Forelimb muscle (tissue), 1 donor: Measurements from ENCODE around the gene GRID1. TPM values are rescaled to one million over a fixed set of nuclear protein-coding genes. Genes with fewer than 3 reads are reported as not detected.
"Not testable (repeated sequence)": the region's sequence is repeated elsewhere in the genome, so short reads cannot be mapped to it uniquely, and the experiment has no call there.

ENCODE experiments used
- DNase-seq: peaks from one replicate; pipeline ENCODE4 v3.0.0-alpha.2; 2013; ENCODE audit warnings: low read depth
- polyA plus RNA-seq: library from polyadenylated mRNA; unstranded; fragments of 120-200 nt; gene quantifications from one replicate; pipeline ENCODE4 v1.2.1, GENCODE V29; 2013; ENCODE audit not compliant: insufficient read length

The GRID1 gene
- polyA plus RNA-seq, 1 donor = 3.8 TPM

GRCh38 chr10:86391986-86392722 is 25.6 kb upstream of the GRID1 start:
- DNase-seq = no peak

DNA sequence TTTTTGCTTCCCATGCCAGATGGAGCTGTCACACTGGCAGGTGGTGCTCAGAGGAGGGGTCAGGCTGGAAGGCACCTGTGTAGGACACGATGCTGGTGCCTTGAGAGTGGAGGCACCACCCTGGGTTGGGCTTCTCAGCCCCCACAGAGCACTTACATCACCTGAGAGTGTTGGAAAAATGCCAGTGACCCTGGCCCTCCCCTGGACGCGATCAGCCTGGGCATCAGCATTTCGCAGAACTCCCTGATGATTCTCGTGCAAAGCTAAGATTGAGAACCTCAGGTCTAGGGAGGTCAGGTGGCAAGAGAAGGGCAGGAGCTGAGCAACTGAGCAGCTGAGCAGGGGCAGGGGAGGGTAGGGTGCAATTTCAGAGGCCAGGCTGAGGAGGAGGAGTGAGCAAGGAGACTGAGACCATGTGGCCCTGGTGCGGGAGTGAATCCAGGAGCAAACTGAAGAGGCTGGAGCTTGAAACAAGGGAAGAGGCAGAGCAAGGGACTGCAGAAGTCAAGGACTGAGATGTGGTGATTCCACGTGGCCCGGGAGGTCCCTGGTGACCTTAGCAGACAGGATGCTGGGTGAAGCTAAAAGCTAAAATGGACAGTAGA is 24.7 kb upstream of the GRID1 start:
- DNase-seq = no peak

- no peak for DNase-seq
These were observed 23.9 kb upstream of the GRID1 start for GRCh38 chr10:86390337-86391120.

GRCh38 chr10:86389441-86390193 is 23.0 kb upstream of the GRID1 start:
- DNase-seq = no peak

GRCh38 chr10:86389109-86389440 is 22.5 kb upstream of the GRID1 start:
- DNase-seq = not testable (repeated sequence)

- no peak for DNase-seq
These were observed 21.6 kb upstream of the GRID1 start for GRCh38 chr10:86388119-86388704.

DNA sequence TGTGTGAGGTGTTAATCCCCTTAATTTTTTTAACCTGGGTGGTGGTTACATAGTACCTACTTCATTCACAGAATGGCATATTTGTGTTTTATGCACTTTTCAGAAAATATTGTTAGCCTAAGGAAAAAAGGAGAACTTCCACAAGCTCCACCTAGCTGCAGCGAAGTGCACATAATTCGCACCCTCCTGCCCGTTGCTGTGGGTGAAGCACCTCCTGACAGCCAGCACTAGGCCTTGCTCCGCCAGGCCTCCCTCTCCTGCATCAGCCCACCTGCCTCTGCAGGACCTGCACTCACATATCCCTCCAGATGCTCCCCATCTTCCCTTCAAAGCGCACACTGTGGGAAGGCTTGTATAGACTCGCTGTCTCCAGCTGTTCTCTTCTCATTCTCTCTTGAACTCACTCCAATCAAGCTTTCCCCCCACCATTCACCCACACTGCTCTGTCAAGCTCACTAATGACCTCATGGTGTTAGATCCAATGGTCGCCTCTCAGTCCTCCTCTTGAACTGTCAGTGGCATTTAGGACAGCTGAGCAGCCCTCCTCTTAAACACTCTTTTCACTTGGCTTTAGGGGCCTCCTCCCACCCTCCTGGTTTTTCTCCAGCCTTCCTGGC is 20.7 kb upstream of the GRID1 start:
- DNase-seq = no peak

DNA sequence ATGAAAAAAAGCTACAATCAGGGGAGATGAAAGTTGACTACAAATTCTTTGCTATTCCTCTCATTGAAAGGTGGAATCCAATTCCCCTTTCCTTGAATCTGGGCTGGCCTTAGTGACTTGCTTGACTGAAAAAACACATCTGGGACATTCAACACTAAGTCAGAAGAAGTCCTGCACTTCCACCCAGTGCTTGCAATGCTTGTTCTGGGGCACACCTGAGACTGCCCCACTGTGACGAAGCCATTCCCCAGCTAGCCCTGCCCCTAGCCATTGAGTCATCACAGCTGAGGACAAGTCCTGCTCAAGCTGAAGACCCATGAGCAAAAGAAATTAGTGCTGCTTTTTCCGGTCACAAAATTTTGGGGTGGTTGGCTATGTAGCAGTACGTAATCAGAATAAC is 19.2 kb upstream of the GRID1 start:
- DNase-seq = no peak

DNA sequence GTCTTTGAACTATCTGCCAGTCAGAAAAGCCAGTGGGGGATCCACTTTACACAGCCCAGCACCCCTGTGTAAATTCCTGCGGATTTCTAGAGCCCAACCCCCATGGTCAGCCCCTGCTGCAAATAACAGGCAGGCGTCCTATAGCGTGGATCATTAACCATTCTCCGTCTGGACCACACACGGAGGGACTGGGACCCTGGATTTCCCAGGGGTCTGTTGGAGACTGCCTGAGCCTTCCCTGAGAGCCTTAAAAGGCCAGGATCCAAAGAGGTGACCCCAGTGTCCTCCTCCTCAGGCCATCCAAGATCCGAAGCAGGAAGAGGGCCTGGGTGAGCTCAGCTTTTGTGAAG is 11.2 kb upstream of the GRID1 start:
- DNase-seq = no peak

- no peak for DNase-seq
These were observed 10.5 kb upstream of the GRID1 start for GRCh38 chr10:86376852-86377796.

DNA sequence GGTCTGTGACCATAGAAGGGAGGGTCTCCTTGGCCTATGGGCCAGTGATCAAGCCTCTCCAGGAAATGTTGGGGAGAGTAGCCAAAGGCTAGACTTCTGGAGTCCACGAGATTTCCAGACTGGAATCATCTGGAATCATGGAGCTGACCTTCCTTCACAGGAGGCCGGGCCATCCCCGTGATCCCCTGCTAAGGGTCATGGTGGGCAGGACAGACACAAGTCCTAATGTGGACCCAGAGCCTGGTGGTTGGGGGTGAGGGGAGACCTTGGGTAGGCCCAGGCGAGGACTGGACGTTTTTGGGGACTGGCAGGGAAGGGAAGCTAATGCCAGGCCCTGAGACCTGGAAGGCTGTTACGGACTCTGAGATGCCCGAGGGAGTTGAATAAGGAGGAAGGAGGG is 9.8 kb upstream of the GRID1 start:
- DNase-seq = no peak

- no peak for DNase-seq
These were observed 8.6 kb upstream of the GRID1 start for GRCh38 chr10:86375204-86375603.

GRCh38 chr10:86374664-86375063 is 8.1 kb upstream of the GRID1 start:
- no peak for DNase-seq

GRCh38 chr10:86373828-86374227 is 7.2 kb upstream of the GRID1 start:
- no peak for DNase-seq

GRCh38 chr10:86373251-86373650 is 6.7 kb upstream of the GRID1 start:
- DNase-seq = no peak

GRCh38 chr10:86372784-86373239 is 6.2 kb upstream of the GRID1 start:
- DNase-seq = no peak

- DNase-seq = no peak
These were observed 5.7 kb upstream of the GRID1 start for GRCh38 chr10:86372119-86372783.

DNA sequence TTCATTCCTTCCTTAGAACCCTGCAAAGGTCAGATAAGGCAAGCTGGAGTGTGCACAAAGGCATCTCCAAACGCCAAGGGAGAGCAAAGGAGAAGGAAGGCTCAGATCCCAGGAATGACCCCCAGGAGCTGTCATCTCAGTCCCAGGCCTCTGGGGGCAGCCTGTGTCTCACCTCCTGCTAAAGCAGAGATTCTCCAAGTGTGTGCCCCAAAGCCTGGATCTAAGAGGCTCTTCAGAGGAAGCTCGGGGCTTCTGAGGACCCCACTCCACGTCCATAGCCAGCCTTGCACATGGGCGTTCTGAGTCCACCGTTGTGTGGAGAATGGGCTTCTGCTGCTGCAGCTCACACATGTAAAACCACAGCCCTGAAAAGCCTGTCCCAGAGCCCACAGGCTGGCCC is 5.1 kb upstream of the GRID1 start:
- no peak for DNase-seq

DNA sequence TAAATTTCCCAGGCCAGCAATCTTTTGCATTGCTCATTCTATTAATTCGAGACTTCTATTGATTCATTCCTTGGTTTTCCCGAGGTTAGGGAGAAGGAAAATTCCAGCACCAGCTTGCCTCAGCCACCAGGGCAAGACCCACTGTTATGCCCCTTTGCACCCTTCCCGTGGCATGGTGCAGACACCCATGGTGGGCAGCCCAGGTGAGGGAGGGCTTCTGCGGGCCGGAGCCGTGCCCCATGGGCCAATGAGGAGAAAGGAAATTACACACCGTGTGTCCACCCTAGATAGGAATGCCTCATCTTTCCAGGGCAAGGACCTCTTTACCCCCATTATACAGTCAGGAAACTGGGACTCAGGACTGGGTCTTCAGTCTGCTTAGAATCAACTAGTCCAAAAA is 4.5 kb upstream of the GRID1 start:
- no peak for DNase-seq
